Pancreas (tissue), 10 donors: ENCODE data around the gene TSPAN15. TPM values are rescaled to one million over a fixed set of nuclear protein-coding genes. Genes with fewer than 3 reads are reported as not detected.
A peak's percentile ranks its signal among the peaks of the same experiment; 100 is the strongest.

Experiments
- ATAC-seq, 4 donors: fragments of 200-7000 bp; cut with Tn5 transposase; one replicate each; pipeline versions ENCODE4 v1.8.0 to v1.9.1; 2020; ENCODE audit warnings: mild to moderate bottlenecking in 4 of 4, moderate library complexity in 4 of 4
- DNase-seq, 6 donors: peaks; one replicate each; pipeline ENCODE4 v3.0.0-alpha.2; 2020
- FAIRE-seq: peaks from 2 replicates; lab custom pipeline; 2012; peaks lifted over from hg19 to GRCh38; lab: Jason Lieb, UNC
- H3K27ac ChIP-seq, 4 donors: fragments of 200-600 bp; sonication (generic); 1 replicate in 3 of 4; 2 replicates in 1 of 4; pipeline versions ENCODE4 v1.5.0 to v1.8.0; 2020
- H3K27me3 ChIP-seq, 4 donors: fragments of 200-600 bp; one replicate each; pipeline ENCODE4 v1.8.0; 2021
- H3K36me3 ChIP-seq, 3 donors: fragments of 200-600 bp; sonication (generic) in 1 of 3; one replicate each; pipeline versions ENCODE4 v1.5.0 to v1.8.0; 2020 to 2021
- H3K4me1 ChIP-seq, 3 donors: fragments of 200-600 bp; one replicate each; pipeline ENCODE4 v1.8.0; 2021
- H3K4me3 ChIP-seq, 4 donors: fragments of 200-600 bp; sonication (generic) in 2 of 4; one replicate each; pipeline versions ENCODE4 v1.5.0 to v1.8.0; 2020 to 2021
- H3K9me3 ChIP-seq, 4 donors: fragments of 200-600 bp; one replicate each; pipeline ENCODE4 v1.8.0; 2021
- WGBS, 2 donors: extraction: QIAGEN DNeasy Blood & Tissue Kit; methylation state at CpG; one replicate each; pipeline ENCODE4 v1.1.7; 2013; 5-methylcytosine and 5-hydroxymethylcytosine counted together
- intact Hi-C, 3 donors: fragments of 100-400 bp; cut with DNase I; formaldehyde crosslinking; loops; one replicate each; pipeline versions ENCODE4 v1.11.1 to v1.14.2; 2022
- polyA plus RNA-seq, 2 donors: library from polyadenylated mRNA; stranded (reverse); fragments of 200-250 nt; gene quantifications; one replicate each; pipeline ENCODE4 v1.2.3, GENCODE V29; 2013
- total RNA-seq, 6 donors: library from RNA; stranded (reverse); fragmentation: NEBNext Ultra II Directional in 4 of 6; extraction: Animal tissue kit (Norgen Biotek cat#: 25700) in 4 of 6; gene quantifications; one replicate each; pipeline versions ENCODE4 v1.2.1 to v1.2.4, GENCODE V29; 2021 to 2023
- TF ChIP-seq, protein P1 (sequence below), 4 donors: fragments of 200-600 bp; sonication (generic) in 3 of 4; IDR thresholded peaks; one replicate each; pipeline versions ENCODE4 v1.5.0 to v1.8.0; 2021; ENCODE audit warnings: antibody characterized with exemption in 4 of 4
- donor health status: healthy with polysubstance abuse.
- donor health status: DM: no; HTN: no; CAD: no; lungs with moderate emphysema.
- donor health status: DM: no; HTN: no; CAD: no.
- donor health status: control.
- donor health status: control.
- donor health status: Bipolar disorder and iron deficiency.
- donor health status: DM: yes; HTN: yes; CAD: no.
- donor health status: DM: no; HTN: no; CAD: no.
- donor health status: DM: no; HTN: no; CAD: no.
- donor health status: DM: yes; HTN: yes; CAD: no.

Gene TSPAN15
- total and polyA plus RNA-seq, 8 donors: 10.9 to 49.2 (median 17.6) TPM

DNA sequence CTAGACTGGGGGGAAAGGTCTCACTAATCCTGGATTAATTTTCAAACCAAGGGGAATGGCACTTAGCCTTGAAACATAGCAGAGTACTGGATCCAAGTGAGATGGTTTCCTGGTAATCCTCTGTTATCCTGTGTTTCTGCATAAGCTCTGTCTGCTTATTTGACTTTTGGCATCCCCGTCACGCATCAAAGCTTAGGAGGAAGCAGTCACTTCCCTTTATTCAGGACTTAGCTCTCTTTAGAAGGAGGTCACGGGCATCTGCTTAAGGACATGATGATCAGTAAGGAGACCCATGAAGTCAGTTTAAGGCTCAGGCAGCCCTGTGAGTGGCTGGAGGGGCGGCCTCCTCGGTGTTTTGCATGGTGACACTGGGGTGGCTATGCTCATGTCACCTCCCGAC lies 30.0 kb downstream of the TSPAN15 start:
- ATAC-seq: peak in 2 of 4 donors; percentile 43 to 55
- intact Hi-C loops: no loop called here
- Histone ChIP-seq H3K4me3 (no peak overlapping the region), H3K36me3 (no peaks in the 10 kb centered on the region), H3K27ac (peak overlapping the region in 2 of 4 donors; percentile 44 to 50), H3K9me3 (no peaks in the 10 kb centered on the region), H3K27me3 (no peaks in the 10 kb centered on the region), H3K4me1 (peaks cover 0 to 3% (median 0%) of the 10 kb centered on the region in 3 donors)
- DNase-seq: peak in 1 of 6 donors; percentile 9
- WGBS, 2 donors: 88 to 89% methylated on average over 6 of the region's 6 CpGs
- TF ChIP-seq, protein P1, sequence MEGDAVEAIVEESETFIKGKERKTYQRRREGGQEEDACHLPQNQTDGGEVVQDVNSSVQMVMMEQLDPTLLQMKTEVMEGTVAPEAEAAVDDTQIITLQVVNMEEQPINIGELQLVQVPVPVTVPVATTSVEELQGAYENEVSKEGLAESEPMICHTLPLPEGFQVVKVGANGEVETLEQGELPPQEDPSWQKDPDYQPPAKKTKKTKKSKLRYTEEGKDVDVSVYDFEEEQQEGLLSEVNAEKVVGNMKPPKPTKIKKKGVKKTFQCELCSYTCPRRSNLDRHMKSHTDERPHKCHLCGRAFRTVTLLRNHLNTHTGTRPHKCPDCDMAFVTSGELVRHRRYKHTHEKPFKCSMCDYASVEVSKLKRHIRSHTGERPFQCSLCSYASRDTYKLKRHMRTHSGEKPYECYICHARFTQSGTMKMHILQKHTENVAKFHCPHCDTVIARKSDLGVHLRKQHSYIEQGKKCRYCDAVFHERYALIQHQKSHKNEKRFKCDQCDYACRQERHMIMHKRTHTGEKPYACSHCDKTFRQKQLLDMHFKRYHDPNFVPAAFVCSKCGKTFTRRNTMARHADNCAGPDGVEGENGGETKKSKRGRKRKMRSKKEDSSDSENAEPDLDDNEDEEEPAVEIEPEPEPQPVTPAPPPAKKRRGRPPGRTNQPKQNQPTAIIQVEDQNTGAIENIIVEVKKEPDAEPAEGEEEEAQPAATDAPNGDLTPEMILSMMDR (IDR thresholded peaks at IDR 0.05): no peak
- FAIRE-seq: no peak

DNA sequence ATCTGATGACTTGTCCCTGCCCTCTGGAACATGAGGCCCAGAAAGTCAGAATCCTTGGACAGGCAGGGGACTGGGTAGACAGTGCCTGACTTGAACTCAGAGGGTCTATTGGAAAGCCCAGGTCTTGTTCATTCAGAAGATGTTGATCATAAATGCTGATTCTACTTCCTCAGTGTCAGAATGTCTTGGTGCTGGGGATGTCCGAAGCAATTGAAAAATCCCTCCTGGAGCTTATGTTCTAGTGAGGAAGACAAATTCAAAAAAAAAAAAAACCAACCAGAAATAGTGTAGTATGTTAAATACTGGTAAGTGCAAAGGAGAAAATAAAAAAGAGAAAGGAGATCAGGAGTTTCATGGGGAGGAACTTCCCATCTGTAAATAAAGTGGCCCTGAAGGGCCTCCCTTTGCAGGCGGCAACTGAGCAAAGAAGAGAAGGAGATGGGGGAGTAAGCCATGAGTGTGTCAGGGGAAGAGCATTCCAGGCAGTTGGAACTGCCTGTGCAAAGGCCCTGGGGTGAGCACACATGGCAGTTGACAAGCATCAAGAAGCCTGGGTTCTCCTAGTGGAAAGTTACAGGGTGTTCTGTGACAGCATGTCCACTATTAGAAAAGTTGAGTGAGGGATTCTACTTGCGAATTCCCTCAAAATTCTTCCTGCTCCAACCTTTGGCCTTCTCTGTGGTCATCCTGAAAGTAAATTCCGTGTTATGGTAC lies 30.7 kb downstream of the TSPAN15 start:
- intact Hi-C loops: no loop called here
- DNase-seq: peak in 1 of 6 donors; percentile 1
- Histone ChIP-seq H3K9me3 (no peaks in the 10 kb centered on the region), H3K4me3 (no peak overlapping the region), H3K4me1 (peaks cover 0 to 3% (median 0%) of the 10 kb centered on the region in 3 donors), H3K36me3 (no peaks in the 10 kb centered on the region), H3K27ac (peak overlapping the region in 1 of 4 donors; percentile 50), H3K27me3 (no peaks in the 10 kb centered on the region)
- WGBS, 2 donors: 92 to 93% methylated on average over 4 of the region's 4 CpGs
- TF ChIP-seq, protein P1 (IDR thresholded peaks at IDR 0.05): no peak
- FAIRE-seq: no peak
- ATAC-seq: no peak

DNA sequence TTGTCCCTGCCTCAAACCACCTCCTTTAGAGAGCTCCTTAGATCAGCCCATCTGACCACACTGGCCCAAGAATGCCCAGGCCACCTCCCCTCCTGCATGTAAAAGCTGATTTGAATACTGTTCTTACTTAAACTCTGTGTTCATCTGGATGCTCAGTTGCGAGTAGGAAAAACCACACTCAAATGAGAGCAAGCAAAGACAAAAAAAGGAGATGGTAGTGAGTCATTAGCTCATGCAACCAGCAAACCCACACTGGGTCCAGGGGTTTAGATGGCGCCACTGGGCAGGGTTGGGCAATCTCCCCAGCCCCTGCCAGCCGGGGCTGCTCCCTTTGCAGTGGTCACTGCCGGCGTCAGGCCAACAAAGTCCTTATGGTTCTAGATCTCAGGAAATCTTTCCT lies 32.7 kb downstream of the TSPAN15 start:
- Histone ChIP-seq H3K9me3 (no peaks in the 10 kb centered on the region), H3K4me3 (no peak overlapping the region), H3K27ac (no peak overlapping the region), H3K27me3 (no peaks in the 10 kb centered on the region), H3K36me3 (no peaks in the 10 kb centered on the region), H3K4me1 (peaks cover 0 to under 1% (median 0%) of the 10 kb centered on the region in 3 donors)
- intact Hi-C loops: no loop called here
- WGBS, 2 donors: 92 to 97% methylated on average over 5 of the region's 5 CpGs
- TF ChIP-seq, protein P1 (IDR thresholded peaks at IDR 0.05): no peak
- ATAC-seq (no peak), DNase-seq (no peak), FAIRE-seq (no peak)

DNA sequence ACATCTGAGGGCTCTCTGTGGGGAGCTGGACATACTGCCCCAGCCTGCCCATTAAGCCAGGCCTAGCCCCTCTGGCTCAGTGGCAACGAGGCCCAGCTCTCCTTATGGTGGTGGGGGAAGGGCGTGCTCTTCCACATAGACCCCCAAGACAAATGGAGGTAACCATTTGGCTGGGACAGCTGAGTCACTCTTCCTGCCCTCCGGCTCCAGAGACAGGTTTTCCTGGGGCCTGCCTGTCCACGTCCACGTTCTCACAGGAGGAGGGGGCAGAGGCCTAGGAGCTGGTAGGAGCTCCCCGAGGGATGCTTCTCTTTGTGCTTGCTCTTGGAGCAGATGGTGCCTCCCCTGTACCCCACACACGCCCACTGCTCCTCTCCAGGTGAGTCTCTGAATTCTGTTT lies 33.5 kb downstream of the TSPAN15 start:
- ATAC-seq (no peak), DNase-seq (no peak), FAIRE-seq (no peak)
- H3K27me3 ChIP-seq: no peaks in the 10 kb centered on the region
- intact Hi-C loops: no loop called here
- no peak overlapping the region for H3K4me3 ChIP-seq
- WGBS, 2 donors: 93 to 96% methylated on average over 7 of the region's 7 CpGs
- H3K27ac ChIP-seq: no peak overlapping the region
- no peaks in the 10 kb centered on the region for H3K9me3 ChIP-seq
- H3K36me3 ChIP-seq: no peaks in the 10 kb centered on the region
- no peaks in the 10 kb centered on the region for H3K4me1 ChIP-seq
- TF ChIP-seq, protein P1 (IDR thresholded peaks at IDR 0.05): no peak
